ENCODE measurements around the gene FFAR1.

- no peak for TF ChIP-seq CTCF (IDR thresholded peaks at IDR 0.05)
- TF ChIP-seq MXI1 (IDR thresholded peaks at IDR 0.05; ENCODE audit: low read depth, low read length), result no peak
- no peak for TF ChIP-seq POLR2AphosphoS5 (IDR thresholded peaks at IDR 0.05; ENCODE audit: low read depth, low read length)
Measured at GRCh38 chr19:35322014-35322413, 25.7 kb upstream of the FFAR1 start.

Measured in SK-N-SH (cell line).